GM18519 (cell line): Measurements from ENCODE around the gene PSMA7.

Experiments used
- ATAC-seq: cut with Tn5 transposase; IDR thresholded peaks from one replicate; pipeline ENCODE4 v1.9.1; 2021; ENCODE audit warnings: mild to moderate bottlenecking, moderate library complexity; ENCODE audit not compliant: unreplicated experiment, low FRiP score

Gene PSMA7

DNA sequence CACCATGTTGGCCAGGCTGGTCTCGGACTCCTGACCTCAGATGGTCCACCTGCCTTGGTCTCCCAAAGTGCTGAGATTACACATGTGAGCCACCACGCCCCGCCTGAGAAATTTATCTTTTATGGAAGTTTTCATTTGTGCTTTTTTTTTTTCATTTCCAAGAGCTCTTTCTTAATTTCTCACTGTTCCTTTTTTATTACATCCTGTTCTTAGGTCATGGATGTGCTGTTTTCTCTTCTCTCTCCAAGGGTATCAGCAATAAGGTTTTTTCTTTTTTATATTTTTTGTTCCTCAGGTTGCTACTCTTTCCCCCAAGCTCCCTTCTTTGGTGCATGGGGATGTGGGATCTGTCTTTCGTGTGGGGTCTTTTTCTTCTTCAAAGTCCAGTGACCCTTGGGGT, 42.1 kb downstream of the PSMA7 start:
- no peak for ATAC-seq

DNA sequence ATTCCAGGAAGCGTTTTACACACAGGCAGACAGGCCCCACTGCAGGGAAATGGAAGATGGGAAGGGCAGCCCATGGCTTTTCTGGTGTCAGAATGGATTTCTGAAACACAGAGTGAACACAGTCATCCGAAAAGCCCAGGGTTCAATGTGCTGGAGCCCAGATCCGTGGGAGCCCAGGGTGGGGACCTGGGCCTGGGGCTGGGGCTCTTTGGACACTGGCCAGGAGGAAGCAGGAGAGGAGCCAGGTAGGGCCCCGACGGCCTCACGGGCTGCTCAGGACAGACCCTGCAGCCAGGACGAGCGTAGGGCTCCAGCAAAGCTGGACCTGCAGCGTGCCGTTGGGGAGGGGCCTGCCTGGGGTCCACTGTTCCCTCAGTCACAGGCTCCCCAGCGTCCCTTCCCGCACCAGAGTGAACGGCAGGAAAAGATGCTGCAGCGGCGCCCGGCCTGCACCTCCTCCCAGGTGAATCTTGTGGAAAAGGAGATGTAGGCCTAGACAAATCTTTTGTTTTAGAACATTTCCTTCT, 45.2 kb downstream of the PSMA7 start:
- no peak for ATAC-seq

DNA sequence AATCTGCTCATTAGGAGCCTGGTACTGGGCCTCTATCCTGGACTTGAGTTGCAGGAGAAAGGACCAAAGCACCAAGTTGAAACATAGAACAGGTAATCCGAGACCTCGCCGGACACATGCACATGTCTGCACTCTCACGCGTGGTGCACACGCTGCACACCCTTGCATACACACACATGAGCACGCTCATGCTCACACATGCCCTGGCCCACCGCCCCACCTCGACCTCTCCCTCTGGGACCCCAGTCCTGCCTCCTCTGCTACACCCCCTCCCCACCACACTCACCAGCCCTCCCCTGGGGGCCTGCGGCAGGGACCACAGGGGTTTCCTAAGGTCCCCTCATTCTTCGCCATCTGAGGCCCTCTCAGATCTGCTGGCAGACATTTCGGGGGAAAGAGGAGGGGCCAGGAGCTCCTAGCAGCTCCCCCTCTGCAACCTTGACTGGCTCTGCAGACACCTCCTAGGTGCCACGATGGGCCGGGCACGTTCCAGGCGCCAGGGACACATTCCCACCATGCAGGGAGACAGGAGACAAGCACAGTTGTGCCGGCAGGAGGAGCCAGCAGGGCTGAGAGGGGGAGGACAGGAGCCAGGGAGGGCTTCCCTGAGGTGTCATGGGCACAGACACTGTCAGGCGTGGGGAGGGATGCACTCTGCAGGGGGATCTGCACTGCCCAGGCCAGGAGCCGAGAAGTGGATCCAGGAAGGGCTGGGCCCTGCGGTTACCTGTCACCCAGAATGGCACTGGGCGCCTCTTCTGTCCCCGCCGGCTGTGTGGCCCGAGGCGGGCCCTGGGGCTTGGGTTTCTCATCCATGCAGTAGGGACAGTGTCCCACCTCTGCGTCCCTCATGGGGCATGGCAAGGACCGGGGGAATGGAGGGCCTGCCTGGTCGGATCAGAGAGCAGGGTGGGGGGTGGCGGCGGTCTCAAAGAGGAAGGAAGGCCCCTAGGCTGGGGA, 46.5 kb downstream of the PSMA7 start:
- no peak for ATAC-seq

DNA sequence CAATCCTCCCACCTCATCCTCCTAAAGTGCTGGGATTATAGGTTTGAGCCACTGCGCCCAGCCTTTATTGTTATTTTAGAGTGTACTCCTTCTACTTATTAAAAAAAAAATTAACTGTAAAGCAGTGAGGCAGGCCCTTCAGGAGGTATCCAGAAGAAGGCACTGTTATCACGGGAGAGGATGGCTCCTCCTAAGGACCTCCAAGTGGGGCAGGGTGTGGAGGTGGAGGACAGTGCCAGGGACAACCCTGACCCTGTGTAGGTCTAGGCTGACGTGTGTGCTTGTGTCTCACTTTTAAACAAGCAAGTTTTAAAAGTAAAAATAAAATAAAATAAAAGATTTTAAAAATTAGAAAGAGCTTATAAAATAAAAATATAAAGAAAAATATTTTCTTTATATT, 53.8 kb downstream of the PSMA7 start:
- no peak for ATAC-seq

DNA sequence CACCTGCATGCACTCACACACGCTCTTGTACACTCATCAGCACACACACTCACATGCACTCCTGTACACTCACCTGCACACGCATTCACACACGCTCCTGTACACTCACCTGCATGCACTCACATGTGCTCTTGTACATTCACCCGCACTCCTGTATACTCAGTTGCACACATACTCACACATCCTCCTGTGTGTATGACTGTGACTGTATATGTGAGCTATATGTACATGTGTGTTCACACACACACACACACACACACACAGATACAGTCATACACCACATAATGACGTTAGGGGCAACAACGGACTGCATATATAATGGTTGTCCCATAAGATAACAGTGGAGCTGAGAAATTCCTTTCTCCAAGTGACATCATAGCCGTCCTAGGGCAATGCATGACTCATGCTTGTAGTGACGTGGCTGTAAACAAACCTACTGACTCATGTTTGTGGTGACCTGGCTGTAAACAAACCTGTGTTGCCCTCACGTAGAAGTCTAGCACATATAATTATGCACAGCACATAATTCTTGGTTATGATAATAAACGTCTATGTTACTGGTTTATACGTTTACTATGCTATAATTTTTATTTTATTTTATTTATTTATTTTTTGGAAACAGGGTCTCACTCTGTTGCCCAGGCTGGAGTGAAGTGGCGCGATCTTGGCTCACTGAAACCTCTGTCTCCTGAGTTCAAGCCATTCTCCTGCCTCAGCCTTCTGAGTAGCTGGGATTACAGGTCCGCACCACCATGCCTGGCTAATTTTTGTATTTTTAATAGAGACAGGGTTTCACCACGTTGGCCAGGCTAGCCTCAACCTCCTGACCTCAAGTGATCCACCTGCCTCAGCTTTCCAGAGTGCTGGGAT, 54.7 kb downstream of the PSMA7 start:
- no peak for ATAC-seq

DNA sequence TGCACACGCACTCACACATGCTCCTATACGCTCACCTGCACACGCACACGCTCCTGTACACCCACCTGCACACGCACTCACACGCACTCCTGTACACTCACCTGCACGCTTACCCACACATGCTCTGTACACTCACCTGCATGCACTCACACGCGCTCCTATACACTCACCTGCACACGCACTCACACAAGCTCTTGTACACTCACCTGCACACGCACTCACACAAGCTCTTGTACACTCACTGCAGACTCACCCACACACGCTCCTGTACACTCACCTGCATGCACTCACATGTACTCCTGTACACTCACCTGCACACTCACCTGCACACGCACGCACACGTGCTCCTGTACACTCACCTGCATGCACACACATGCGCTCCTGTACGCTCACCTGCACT, 55.6 kb downstream of the PSMA7 start:
- no peak for ATAC-seq

DNA sequence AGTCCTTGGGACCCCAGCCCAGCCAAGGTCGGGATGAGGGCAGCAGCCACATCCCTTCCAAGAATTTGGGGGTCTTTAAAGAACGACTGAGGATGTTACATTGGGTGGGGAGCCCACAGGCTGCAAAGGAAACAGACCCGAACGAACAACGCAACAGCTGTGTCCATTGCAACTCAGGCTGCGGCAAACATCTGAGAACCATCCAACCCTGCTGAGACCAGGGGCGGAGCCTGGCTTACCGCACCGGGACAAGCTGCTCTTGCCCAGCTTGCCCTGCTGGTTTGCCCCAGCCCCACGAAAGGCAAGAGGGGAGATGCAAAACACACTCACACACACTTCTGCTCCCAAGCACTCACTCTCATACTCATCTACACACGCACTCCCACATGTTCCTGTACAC, 56.0 kb downstream of the PSMA7 start:
- ATAC-seq, result no peak
